GM10266 (cell line): Measurements from ENCODE around the gene XIST.

Source experiments
- DNase-seq: peaks from one replicate; pipeline ENCODE4 v3.0.0; 2012; ENCODE audit errors: extremely low spot score
- TF ChIP-seq, protein P1 (sequence below): IDR thresholded peaks from 2 replicates; pipeline ENCODE4 v1.5.1; 2012; ENCODE audit warnings: mild to moderate bottlenecking, low read depth; ENCODE audit not compliant: control insufficient read depth, insufficient read depth; ENCODE audit errors: missing control alignments

XIST gene

DNA sequence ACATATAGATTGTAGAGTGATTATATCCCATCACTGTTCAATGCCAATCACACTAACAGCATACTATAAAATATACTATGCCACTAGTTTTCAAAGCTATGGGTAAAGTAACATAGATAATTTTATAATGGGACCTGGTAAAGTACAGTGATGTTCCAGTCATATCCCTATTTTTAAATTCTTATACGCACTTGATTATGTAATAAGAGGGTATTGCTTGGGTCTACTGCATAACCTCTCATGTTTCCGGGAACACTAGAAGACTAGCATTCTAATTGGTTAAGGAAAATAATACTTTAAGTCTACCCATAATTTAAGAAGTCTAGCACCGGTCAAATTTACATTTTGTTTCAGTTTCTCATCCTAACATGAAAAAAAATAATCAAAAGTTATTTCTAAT is 14.4 kb downstream of the XIST start:
- TF ChIP-seq, protein P1, sequence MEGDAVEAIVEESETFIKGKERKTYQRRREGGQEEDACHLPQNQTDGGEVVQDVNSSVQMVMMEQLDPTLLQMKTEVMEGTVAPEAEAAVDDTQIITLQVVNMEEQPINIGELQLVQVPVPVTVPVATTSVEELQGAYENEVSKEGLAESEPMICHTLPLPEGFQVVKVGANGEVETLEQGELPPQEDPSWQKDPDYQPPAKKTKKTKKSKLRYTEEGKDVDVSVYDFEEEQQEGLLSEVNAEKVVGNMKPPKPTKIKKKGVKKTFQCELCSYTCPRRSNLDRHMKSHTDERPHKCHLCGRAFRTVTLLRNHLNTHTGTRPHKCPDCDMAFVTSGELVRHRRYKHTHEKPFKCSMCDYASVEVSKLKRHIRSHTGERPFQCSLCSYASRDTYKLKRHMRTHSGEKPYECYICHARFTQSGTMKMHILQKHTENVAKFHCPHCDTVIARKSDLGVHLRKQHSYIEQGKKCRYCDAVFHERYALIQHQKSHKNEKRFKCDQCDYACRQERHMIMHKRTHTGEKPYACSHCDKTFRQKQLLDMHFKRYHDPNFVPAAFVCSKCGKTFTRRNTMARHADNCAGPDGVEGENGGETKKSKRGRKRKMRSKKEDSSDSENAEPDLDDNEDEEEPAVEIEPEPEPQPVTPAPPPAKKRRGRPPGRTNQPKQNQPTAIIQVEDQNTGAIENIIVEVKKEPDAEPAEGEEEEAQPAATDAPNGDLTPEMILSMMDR, result no peak
- no peak for DNase-seq

DNA sequence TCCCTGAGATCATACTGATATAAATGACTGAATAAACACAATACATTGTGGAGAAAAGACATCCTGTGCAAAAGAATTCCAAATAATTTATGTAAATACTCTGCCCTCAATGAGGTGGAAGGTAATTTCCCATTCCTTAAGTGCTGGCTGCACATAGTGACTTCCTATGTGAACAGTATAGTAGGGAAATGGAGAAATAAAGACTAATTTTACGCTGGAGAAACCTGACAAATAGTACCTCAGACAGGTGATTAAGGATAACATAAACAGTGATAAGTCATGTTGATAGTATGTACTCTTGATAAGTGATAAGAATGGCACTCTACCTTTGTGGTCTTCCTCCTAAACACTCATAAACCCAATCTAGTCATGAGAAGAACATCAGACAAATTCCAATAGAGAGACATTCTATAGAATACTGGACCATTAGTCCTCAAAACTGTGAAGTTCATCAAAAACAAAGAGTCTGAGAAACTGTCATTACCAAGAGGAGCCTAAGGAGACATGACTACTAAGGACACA is 15.5 kb downstream of the XIST start:
- TF ChIP-seq, protein P1, result no peak
- DNase-seq, result no peak

DNA sequence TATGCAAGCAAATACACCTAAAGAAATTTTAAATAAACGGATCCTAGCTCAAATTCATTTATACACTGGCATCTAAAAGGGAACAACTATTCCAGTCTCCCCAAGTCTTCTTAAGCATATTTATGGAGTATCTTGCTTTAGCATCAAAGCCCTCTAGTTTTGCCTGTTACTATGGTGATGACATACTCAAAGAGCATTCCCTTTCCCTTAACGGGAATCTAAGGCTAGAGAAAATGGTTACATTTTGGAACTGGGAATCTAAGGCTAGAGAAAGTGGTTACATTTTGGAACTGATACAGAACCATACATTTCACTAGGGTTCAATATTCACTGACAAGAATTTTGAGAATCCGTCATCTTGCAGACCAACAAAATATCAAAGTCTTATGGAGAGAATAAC is 18.3 kb downstream of the XIST start:
- no peak for DNase-seq
- TF ChIP-seq, protein P1, result no peak

DNA sequence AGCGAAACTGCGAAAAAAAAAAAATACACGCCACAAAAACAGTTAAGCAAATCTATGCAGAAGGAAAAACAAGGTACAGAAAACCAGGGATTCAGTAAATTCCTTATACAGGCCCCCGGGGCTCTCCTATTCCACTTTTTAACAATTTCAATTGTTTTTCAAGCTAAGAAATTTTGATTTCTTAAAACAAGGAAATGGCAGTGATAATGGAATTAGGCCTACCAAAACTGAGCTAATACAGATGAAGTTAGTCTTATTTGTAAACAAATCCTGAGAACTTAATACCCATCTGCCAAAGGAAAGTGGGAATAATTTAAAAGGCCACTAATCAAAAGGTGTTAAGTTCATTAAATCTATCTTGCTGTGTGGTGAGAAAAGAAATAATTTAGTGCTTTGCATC is 20.2 kb downstream of the XIST start:
- no peak for DNase-seq
- TF ChIP-seq, protein P1, result no peak

DNA sequence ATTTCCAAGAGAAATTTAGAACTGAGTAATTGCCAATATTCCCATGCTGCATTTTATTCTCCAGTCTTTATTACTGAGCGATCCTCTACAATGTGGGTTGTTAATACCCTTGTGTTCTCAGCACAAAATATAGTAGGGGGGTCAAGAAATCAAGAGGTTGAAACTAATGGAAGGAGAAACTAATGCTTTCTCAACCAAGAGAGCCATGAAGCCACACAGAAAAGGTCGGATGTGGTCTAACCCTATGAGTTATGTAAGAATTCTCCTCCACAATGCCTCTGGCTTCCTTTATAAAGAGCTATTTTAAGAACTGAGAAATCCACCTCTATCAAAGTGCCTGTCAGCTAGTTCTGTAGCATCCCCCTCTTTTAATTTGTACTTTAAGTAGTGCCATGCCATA is 21.0 kb downstream of the XIST start:
- TF ChIP-seq, protein P1, result no peak
- no peak for DNase-seq

DNA sequence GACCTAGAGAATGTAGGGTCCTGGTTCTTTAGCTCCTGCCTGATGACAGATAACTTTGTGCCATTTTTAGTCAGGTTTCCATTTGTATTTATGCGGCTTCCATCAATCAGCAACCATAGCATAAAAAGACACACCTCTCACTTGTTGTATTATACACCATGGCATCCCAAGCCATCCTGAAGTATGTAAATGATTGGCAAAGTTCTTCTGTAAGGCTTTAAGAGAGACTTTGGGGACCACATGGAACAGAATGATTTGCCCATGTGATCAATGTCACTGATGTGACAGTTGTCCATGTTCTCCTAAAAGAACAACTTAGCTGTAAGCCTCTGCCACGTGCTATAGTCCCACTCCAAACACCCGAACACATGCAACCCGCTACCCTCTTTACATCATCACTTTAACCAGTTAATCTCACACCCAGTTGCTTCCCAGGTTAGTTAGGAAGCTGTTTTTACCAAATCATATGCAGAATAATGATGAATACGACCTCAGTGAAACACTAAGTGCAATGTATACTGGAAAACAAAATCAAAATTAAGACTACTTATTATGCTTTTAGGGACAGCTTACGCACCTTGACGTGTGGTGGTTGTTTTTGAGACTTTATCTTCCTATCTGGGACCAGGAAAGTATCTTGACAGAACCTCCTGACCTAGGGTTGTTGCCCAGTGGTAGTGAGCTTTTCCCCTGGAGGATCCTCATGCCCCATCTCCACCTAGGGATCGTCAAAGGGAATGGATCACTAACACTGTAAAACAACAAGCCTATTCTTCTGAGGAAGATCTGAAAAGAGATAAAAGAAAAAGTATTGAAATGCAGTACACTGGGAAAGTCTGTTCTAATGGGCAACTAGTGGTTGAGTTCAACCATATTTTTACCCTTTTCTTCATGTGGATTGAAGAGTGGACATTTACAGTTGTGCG is 21.8 kb downstream of the XIST start:
- no peak for DNase-seq
- TF ChIP-seq, protein P1, result no peak

DNA sequence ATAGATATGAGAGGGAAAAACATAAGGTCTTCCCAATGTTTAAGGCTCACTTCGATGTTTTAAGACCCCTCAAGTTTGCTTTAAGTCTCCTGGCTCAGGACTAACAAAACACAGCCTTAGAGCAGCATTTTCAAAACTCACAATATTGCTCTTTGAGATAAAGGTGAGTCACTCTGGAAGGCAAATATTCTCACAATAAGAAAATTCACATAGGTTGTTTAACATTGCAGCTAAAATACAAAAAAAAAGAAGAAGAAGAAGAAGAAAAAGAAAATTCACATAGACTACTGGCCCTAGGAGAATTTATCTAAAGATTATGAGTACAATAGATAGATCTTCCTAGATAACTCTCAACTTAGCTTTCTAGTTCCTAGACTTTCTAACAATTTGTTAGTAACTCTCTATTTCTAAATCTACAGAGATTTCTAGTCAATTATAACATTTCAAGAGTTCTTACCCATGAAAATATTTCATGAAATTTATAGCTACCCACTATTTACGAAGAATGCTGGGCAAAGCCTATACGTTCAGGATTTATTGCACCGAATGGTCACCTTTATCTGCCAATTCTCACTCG is 22.5 kb downstream of the XIST start:
- no peak for DNase-seq
- TF ChIP-seq, protein P1, result no peak
